Omental fat pad (tissue), 4 donors: Measurements from ENCODE around the gene LRP1-AS. TPM values are rescaled to one million over a fixed set of nuclear protein-coding genes. Genes with fewer than 3 reads are reported as not detected.

Source experiments
- ATAC-seq: fragments of 150-250 bp; one replicate; pipeline ENCODE4 v1.9.1; 2016; ENCODE audit warnings: mild to moderate bottlenecking, moderate library complexity; ENCODE audit not compliant: low FRiP score
- DNase-seq: peaks from one replicate; pipeline ENCODE4 v3.0.0-alpha.2; 2019; ENCODE audit warnings: low spot score
- CTCF ChIP-seq, 3 donors: fragments of 450-650 bp; IDR thresholded peaks; one replicate each; pipeline ENCODE4 v1.5.1; 2016 to 2017; ENCODE audit warnings: antibody characterized with exemption in 3 of 3, mild to moderate bottlenecking in 3 of 3, moderate library complexity in 2 of 3
- total RNA-seq, 4 donors: library from RNA; depleted of rRNA; stranded (reverse); fragments of >200 nt; gene quantifications; one replicate each; pipeline ENCODE4 v1.1.0, GENCODE V29; 2016

LRP1-AS gene
- total RNA-seq, 4 donors from 2014 or later = not detected

GRCh38 chr12:57169046-57169795, 21.8 kb upstream of the LRP1-AS start:
- no peak for ATAC-seq
- TF ChIP-seq CTCF (IDR thresholded peaks at IDR 0.05) = no peak
- no peak for DNase-seq

- no peak for TF ChIP-seq CTCF (IDR thresholded peaks at IDR 0.05)
- DNase-seq = no peak
- no peak for ATAC-seq
Measured at GRCh38 chr12:57168058-57168457, 20.6 kb upstream of the LRP1-AS start.

- DNase-seq (no peak), ATAC-seq (no peak)
- no peak for TF ChIP-seq CTCF (IDR thresholded peaks at IDR 0.05)
Measured at GRCh38 chr12:57166971-57167371, 19.6 kb upstream of the LRP1-AS start.

- ATAC-seq (no peak), DNase-seq (no peak)
- no peak for TF ChIP-seq CTCF (IDR thresholded peaks at IDR 0.05)
Measured at GRCh38 chr12:57165741-57166140, 18.3 kb upstream of the LRP1-AS start.

GRCh38 chr12:57164966-57165625, 17.7 kb upstream of the LRP1-AS start:
- DNase-seq (no peak), ATAC-seq (no peak)
- no peak for TF ChIP-seq CTCF (IDR thresholded peaks at IDR 0.05)

- no peak for ATAC-seq
- no peak for DNase-seq
- no peak for TF ChIP-seq CTCF (IDR thresholded peaks at IDR 0.05)
Measured at GRCh38 chr12:57164454-57164853, 17.0 kb upstream of the LRP1-AS start.
